ENCODE results near the gene MRPL22.
"Not testable (repeated sequence)": the region's sequence is repeated elsewhere in the genome, so short reads cannot be mapped to it uniquely, and the experiment has no call there.

MRPL22 gene

GRCh38 chr5:154923441-154924430 lies 17.1 kb upstream of the MRPL22 start:
- TF ChIP-seq POLR2A (IDR thresholded peaks at IDR 0.05; ENCODE audit: low read length): no peak
- no peak for DNase-seq

GRCh38 chr5:154933537-154933936 lies 7.3 kb upstream of the MRPL22 start:
- TF ChIP-seq GATA1 (IDR thresholded peaks at IDR 0.05; ENCODE audit: low read depth, low read length) (no peak), POLR2A (IDR thresholded peaks at IDR 0.05; ENCODE audit: low read length) (no peak)

DNA sequence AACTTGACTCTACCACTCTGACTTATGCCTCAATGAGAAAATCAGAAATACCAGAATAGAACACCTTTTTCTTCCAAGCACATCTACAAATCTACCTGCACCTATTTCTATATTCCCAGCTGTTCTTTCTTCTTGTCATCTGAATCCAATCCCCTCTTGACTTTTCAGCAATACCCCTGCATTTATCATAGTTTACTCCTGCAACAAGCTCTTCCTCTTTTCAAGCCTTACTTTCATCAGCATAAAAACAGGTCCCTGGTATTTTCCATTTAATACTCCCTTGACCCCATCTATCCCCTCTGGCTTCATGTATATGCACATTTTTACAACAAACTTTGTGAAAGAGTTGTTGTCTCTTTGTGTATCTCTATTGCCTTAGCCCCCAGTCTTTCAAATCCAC lies 6.0 kb upstream of the MRPL22 start:
- no peak for TF ChIP-seq POLR2A (IDR thresholded peaks at IDR 0.05; ENCODE audit: low read length)
- DNase-seq: no peak

More at GRCh38 chr5:154933537-154933936, 7.3 kb upstream of the MRPL22 start:
- no peak for DNase-seq

GRCh38 chr5:154937186-154937717 lies 3.6 kb upstream of the MRPL22 start:
- no peak for TF ChIP-seq GATA1 (IDR thresholded peaks at IDR 0.05; ENCODE audit: low read depth, low read length)
- no peak for TF ChIP-seq POLR2A (IDR thresholded peaks at IDR 0.05; ENCODE audit: low read length)
- DNase-seq: peak in 1 of 2 experiments; percentile 29

GRCh38 chr5:154937718-154938466 lies 3.0 kb upstream of the MRPL22 start, which contains the start of gene GEMIN5:
Gene GEMIN5, minus strand, starts transcription at chr5:154938211. Its CDS starts 78 bp downstream, at chr5:154938133.
- peak; percentile 94 for DNase-seq
- TF ChIP-seq GATA1 (IDR thresholded peaks at IDR 0.05; ENCODE audit: low read depth, low read length) (no peak), POLR2A (IDR thresholded peaks at IDR 0.05; ENCODE audit: low read length) (peak; percentile 64)

DNA sequence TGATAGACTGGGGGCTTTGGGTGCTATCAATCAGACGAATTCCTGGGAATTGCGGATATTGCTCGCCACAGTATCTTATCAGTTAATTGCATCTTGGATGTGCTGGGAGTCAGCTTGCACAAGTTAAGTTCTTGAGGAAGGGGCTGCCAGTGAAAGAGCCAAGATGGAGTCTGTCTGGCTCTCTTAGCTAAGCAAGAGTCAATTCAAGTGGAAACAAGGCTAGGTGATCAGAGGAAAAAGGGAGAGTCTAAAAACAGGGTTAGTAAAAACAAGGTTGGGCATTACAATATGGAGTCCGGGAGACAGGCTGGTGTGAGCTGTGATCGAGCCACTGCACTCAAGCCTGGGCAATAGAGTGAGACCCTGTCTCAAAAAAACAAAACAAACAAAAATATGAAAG lies 1.5 kb upstream of the MRPL22 start:
- DNase-seq: not testable (repeated sequence)

- DNase-seq: peak in 1 of 2 experiments; percentile 27
- TF ChIP-seq GATA1 (IDR thresholded peaks at IDR 0.05; ENCODE audit: low read depth, low read length): no peak
Observed at GRCh38 chr5:154940375-154940771, 500 bp upstream of the MRPL22 start.

DNA sequence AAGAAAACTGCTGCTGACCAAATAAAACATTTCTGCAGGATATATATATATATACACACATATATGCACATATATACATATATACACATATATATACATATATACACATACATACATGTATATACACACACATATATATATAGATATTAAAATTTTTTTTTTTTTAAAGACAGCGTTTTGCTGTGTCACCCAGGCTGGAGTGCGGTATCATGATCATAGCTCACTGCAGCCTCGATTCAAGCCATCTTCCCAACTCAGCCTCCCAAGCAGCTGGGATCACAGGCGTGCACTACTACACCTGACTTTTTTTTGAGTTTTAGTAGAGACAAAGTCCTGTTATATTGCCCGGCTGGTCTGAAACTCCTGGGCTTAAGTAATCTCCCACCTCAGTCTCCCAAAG lies 2.7 kb downstream of the MRPL22 start:
- TF ChIP-seq POLR2A (IDR thresholded peaks at IDR 0.05; ENCODE audit: low read length) (no peak), GATA1 (IDR thresholded peaks at IDR 0.05; ENCODE audit: low read depth, low read length) (no peak)
- DNase-seq: peak in 1 of 2 experiments; percentile 4

DNA sequence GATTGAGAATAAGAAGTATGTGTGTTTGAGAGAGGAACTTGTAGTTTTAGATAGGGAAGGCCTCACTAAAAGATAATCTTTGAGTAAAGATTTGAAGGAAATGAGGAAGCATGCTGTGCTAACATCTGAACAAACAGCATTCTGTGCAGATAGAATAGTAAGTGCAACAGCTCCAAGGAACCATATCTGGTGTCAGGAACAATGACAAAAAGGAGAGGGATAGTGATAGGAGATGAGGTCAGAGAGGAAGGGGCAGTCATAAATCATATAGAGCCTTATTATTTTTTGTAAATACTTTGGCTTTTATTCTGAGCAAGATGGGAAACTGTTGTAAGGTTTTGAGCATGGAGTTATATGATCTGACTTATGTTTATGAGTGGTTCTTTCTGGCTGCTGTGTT lies 3.8 kb downstream of the MRPL22 start:
- no peak for DNase-seq
- TF ChIP-seq GATA1 (IDR thresholded peaks at IDR 0.05; ENCODE audit: low read depth, low read length) (no peak), POLR2A (IDR thresholded peaks at IDR 0.05; ENCODE audit: low read length) (no peak)

GRCh38 chr5:154945695-154946301 lies 4.9 kb downstream of the MRPL22 start:
- TF ChIP-seq GATA1 (IDR thresholded peaks at IDR 0.05; ENCODE audit: low read depth, low read length) (no peak), POLR2A (IDR thresholded peaks at IDR 0.05; ENCODE audit: low read length) (no peak)
- DNase-seq: peak; percentile 28 to 54

DNA sequence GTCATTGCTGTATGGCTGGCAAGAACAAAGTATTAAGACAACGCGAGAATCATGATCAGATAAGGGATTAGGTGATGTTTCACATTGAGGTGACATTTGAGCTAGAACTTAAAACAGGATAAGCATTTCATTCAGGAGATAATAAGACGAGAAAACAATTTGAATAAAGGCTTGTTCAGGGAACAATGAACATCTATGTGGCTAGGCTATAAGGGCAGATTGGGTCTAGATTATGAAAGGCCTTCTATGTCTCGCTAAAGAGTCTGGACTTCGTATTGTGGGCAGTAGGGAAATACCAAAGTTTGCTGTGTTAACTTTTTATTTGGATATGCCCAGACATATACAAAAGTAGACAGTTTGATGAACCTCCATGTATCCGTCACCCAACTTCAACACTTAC lies 6.9 kb downstream of the MRPL22 start:
- DNase-seq: no peak
- TF ChIP-seq GATA1 (IDR thresholded peaks at IDR 0.05; ENCODE audit: low read depth, low read length) (no peak), POLR2A (IDR thresholded peaks at IDR 0.05; ENCODE audit: low read length) (no peak)

DNA sequence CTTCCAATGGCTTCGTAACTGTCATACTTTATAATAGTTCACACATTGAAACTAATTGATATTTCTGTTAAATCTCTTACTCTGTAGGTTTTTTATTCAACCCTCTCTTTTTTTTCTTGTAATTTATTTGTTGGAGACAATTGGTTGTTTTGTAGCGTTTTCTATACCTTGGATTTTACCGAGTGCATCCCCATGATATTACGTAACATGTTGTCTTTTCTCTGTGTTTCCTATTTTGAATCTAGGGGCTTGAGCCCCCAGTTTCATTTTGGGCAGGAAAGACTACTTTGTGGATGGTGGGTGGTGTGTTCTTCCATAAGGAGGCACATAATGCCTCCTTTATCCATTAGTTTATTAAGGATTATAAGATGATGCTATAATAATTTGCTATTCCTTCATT lies 7.4 kb downstream of the MRPL22 start:
- DNase-seq: no peak
- TF ChIP-seq GATA1 (IDR thresholded peaks at IDR 0.05; ENCODE audit: low read depth, low read length) (no peak), POLR2A (IDR thresholded peaks at IDR 0.05; ENCODE audit: low read length) (no peak)

DNA sequence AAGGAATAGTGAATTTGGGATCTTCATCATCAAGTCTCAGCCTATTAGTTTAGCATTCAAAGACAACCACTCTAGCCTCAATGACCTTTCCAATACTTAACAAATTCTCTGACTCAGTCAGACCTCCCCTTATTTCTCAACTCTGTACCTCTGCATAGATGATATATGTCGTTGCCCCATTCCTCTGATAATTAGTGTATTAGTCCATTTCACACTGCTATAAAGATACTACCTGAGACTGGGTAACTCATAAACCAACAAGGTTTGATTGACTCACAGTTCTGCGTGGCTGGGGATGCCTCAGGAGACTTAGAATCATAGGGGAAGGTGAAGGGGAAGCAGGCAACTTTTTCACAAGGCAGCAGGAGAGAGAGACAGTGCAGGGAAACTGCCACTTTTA lies 8.9 kb downstream of the MRPL22 start:
- no peak for TF ChIP-seq POLR2A (IDR thresholded peaks at IDR 0.05; ENCODE audit: low read length)
- no peak for TF ChIP-seq GATA1 (IDR thresholded peaks at IDR 0.05; ENCODE audit: low read depth, low read length)
- DNase-seq: no peak

DNA sequence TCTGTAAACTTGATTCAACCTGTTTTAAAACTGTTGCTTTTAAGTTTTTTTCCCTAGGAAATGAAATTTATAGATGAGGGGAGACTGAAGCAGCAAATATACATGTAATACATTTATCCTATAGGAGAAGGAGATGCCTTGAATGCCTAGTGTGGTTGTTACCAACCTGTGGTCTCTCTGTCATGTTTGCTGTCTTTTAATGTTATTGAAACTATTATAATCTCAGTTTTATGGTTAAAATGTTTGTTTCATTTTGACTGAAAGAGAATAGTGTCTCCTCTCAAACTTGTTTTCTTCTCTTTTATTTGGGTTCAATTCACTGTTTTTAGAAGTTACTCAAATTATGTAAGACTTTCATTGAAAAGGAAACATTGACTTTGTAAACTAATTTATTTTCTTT lies 15.8 kb downstream of the MRPL22 start:
- TF ChIP-seq GATA1 (IDR thresholded peaks at IDR 0.05; ENCODE audit: low read depth, low read length): no peak
- no peak for DNase-seq

All from erythroblast (primary cell).